T-cell (primary cell): Measurements from ENCODE around the gene CELSR2. TPM values are rescaled to one million over a fixed set of nuclear protein-coding genes. Genes with fewer than 3 reads are reported as not detected.

Source experiments
- ATAC-seq, 4 experiments: fragments of 200-7000 bp in 3 of 4; fragments of 150-1000 bp in 1 of 4; cut with Tn5 transposase; replicated peaks in 1 of 4; 1 replicate in 3 of 4; 2 replicates in 1 of 4; pipeline ENCODE4 v1.10.0; 2021; ENCODE audit warnings: moderate library complexity in 3 of 4, mild to moderate bottlenecking in 2 of 4, moderate number of reproducible peaks in 1 of 4
- CTCF ChIA-PET, 2 donors: fragments of 300-600 bp; sonication (Branson Sonifier 250); formaldehyde crosslinking; loops; one replicate each; lab custom pipeline; 2022; ENCODE audit warnings: antibody characterized with exemption in 2 of 2; lab: Charles Lee
- POLR2A ChIA-PET, 2 donors: fragments of 300-600 bp; sonication (Branson Sonifier 250); formaldehyde crosslinking; loops; one replicate each; lab custom pipeline; 2022; ENCODE audit warnings: antibody characterized with exemption in 2 of 2; lab: Charles Lee
- DNase-seq, 35 experiments: peaks; one replicate each; pipeline versions ENCODE4 v3.0.0 to v3.0.0-alpha.2; 2013 to 2023
- H3K27ac ChIP-seq: one replicate; pipeline ENCODE4 v1.5.1; 2013; ENCODE audit warnings: low read length
- H3K27me3 ChIP-seq, 2 experiments: replicated peaks in 1 of 2; 1 replicate in 1 of 2; 2 replicates in 1 of 2; pipeline versions ENCODE4 v1.6.1 to v1.7.0; 2013; ENCODE audit warnings: low read length in 1 of 2, mixed read lengths in 1 of 2; ENCODE audit not compliant: control insufficient read depth in 2 of 2, insufficient read depth in 2 of 2; ENCODE audit errors: extremely low read depth in 1 of 2
- H3K36me3 ChIP-seq, 2 donors: 1 replicate in 1 of 2; 2 replicates in 1 of 2; pipeline versions ENCODE4 v1.6.1 to v1.7.0; 2013; ENCODE audit warnings: low read length in 1 of 2; ENCODE audit not compliant: control insufficient read depth in 2 of 2, insufficient read depth in 1 of 2; ENCODE audit errors: extremely low read depth in 1 of 2
- H3K4me1 ChIP-seq, 2 experiments: 1 replicate in 1 of 2; 2 replicates in 1 of 2; pipeline versions ENCODE4 v1.6.1 to v1.7.0; 2013; ENCODE audit warnings: low read length in 2 of 2, mixed read lengths in 1 of 2; ENCODE audit not compliant: insufficient read depth in 2 of 2, control insufficient read depth in 1 of 2; ENCODE audit errors: extremely low read depth in 1 of 2
- H3K4me3 ChIP-seq, 2 donors: 1 replicate in 1 of 2; 2 replicates in 1 of 2; pipeline versions ENCODE4 v1.5.1 to v1.7.0; 2013; ENCODE audit warnings: mild to moderate bottlenecking in 2 of 2, low read length in 1 of 2, moderate library complexity in 1 of 2; ENCODE audit not compliant: control insufficient read depth in 1 of 2; ENCODE audit errors: extremely low read depth in 1 of 2
- H3K9me3 ChIP-seq: 2 replicates; pipeline ENCODE4 v1.7.0; 2013
- H3K27ac Mint-ChIP-seq, 2 donors: one replicate each; pipeline ENCODE4 v1.8.0; 2020 to 2021; ENCODE audit warnings: mild to moderate bottlenecking in 2 of 2, mixed read lengths in 2 of 2
- H3K27me3 Mint-ChIP-seq, 2 donors: one replicate each; pipeline ENCODE4 v1.8.0; 2021 to 2022; ENCODE audit warnings: mixed read lengths in 2 of 2
- H3K36me3 Mint-ChIP-seq: one replicate; pipeline ENCODE4 v1.8.0; 2021; ENCODE audit warnings: mixed read lengths
- H3K4me1 Mint-ChIP-seq, 3 donors: one replicate each; pipeline ENCODE4 v1.8.0; 2020 to 2022; ENCODE audit warnings: mixed read lengths in 3 of 3, mild to moderate bottlenecking in 1 of 3
- H3K4me3 Mint-ChIP-seq, 3 donors: one replicate each; pipeline ENCODE4 v1.8.0; 2020 to 2022; ENCODE audit warnings: mild to moderate bottlenecking in 3 of 3, mixed read lengths in 3 of 3, moderate library complexity in 3 of 3
- H3K9me3 Mint-ChIP-seq, 3 donors: one replicate each; pipeline ENCODE4 v1.8.0; 2020 to 2022; ENCODE audit warnings: mixed read lengths in 3 of 3
- WGBS: methylation state at CpG from one replicate; pipeline ENCODE4 v1.1.5; 2013; ENCODE audit warnings: missing lambda C conversion rate; ENCODE audit not compliant: insufficient coverage; 5-methylcytosine and 5-hydroxymethylcytosine counted together
- total RNA-seq, 35 experiments: library from RNA in 6 of 35; stranded (reverse) in 6 of 35; fragments of 120-200 nt in 1 of 35; gene quantifications; one replicate each; pipeline versions ENCODE4 v1.2.1 to v1.2.4 and lab custom pipeline; 2013 to 2026

Gene CELSR2
- total RNA-seq, 5 donors from 2014 or later (not counting 1 experiment from before 2014, with no cell fraction given), result 4.1 to 5.3 (median 4.7) TPM

DNA sequence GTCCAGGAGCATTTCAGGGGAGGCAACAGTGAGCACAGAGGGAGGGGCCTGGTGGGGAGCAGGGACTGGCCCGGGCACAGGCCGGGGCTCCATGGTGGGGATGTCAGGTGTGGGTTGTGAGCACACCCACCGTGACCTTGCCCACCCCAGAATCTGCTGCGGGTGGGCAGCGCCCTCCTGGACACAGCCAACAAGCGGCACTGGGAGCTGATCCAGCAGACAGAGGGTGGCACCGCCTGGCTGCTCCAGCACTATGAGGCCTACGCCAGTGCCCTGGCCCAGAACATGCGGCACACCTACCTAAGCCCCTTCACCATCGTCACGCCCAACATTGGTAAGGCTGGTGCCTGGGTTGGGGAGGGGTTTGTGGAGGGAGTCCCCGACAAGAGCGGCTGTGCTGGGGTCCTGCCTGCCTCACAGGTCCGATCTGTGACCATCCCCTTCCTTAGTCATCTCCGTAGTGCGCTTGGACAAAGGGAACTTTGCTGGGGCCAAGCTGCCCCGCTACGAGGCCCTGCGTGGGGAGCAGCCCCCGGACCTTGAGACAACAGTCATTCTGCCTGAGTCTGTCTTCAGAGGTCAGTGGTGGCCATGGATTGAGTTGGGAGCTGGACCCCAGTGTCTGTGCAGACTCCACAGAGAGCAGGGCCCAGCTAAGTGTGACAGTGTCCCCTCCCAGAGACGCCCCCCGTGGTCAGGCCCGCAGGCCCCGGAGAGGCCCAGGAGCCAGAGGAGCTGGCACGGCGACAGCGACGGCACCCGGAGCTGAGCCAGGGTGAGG lies 19.3 kb downstream of the CELSR2 start:
- H3K27ac Mint-ChIP-seq, result no peak overlapping the region
- no peak overlapping the region for H3K4me3 ChIP-seq
- POLR2A ChIA-PET, result no interaction called here

GRCh38 chr1:109269212-109269980 lies 20.1 kb downstream of the CELSR2 start:
- 85% methylated on average over 31 of the region's 33 CpGs for WGBS
- Histone ChIP-seq H3K4me1 (no peaks in the 10 kb centered on the region), H3K27me3 (peaks cover 0 to 7% of the 10 kb centered on the region in 2 experiments), H3K9me3 (no peaks in the 10 kb centered on the region), H3K27ac (no peak overlapping the region), H3K4me3 (no peak overlapping the region), H3K36me3 (peaks cover 0 to 10% of the 10 kb centered on the region in 2 donors)
- no peak for DNase-seq
- no peak overlapping the region for H3K4me3 Mint-ChIP-seq
- ChIA-PET POLR2A (no interaction called here), CTCF (interaction anchor here in 1 of 2 donors (0.5 kb wide), 1 partner anchor 130 kb away, joined by 7 read pairs; no protein-coding TSS in a partner anchor)
- peaks cover 0 to 3% of the 10 kb centered on the region in 2 donors for H3K27me3 Mint-ChIP-seq
- no peak overlapping the region for H3K27ac Mint-ChIP-seq
- no peaks in the 10 kb centered on the region for H3K9me3 Mint-ChIP-seq
- no peak for ATAC-seq
- peaks cover 2% of the 10 kb centered on the region for H3K36me3 Mint-ChIP-seq
- peaks cover 0 to 3% (median 0%) of the 10 kb centered on the region in 3 donors for H3K4me1 Mint-ChIP-seq

More for the DNA sequence above, 19.3 kb downstream of the CELSR2 start:
- H3K4me1 ChIP-seq, result peaks cover 0 to 2% of the 10 kb centered on the region in 2 experiments
- peaks cover 0 to 8% of the 10 kb centered on the region in 2 experiments for H3K27me3 ChIP-seq
- no peak for DNase-seq
- H3K4me3 Mint-ChIP-seq, result no peak overlapping the region
- H3K36me3 Mint-ChIP-seq, result peaks cover 2% of the 10 kb centered on the region
- no peaks in the 10 kb centered on the region for H3K9me3 ChIP-seq
- WGBS, result 92% methylated on average over 16 of the region's 29 CpGs
- H3K9me3 Mint-ChIP-seq, result no peaks in the 10 kb centered on the region
- no peaks in the 10 kb centered on the region for H3K27me3 Mint-ChIP-seq
- ATAC-seq, result no peak
- peaks cover 0 to 10% of the 10 kb centered on the region in 2 donors for H3K36me3 ChIP-seq
- CTCF ChIA-PET, result interaction anchor here in 1 of 2 donors (1.0 kb wide), 1 partner anchor 130 kb away, joined by 3 read pairs; the partner anchor contains the start of gene SORT1
- no peak overlapping the region for H3K27ac ChIP-seq
- peaks cover 0 to 2% (median under 1%) of the 10 kb centered on the region in 3 donors for H3K4me1 Mint-ChIP-seq

DNA sequence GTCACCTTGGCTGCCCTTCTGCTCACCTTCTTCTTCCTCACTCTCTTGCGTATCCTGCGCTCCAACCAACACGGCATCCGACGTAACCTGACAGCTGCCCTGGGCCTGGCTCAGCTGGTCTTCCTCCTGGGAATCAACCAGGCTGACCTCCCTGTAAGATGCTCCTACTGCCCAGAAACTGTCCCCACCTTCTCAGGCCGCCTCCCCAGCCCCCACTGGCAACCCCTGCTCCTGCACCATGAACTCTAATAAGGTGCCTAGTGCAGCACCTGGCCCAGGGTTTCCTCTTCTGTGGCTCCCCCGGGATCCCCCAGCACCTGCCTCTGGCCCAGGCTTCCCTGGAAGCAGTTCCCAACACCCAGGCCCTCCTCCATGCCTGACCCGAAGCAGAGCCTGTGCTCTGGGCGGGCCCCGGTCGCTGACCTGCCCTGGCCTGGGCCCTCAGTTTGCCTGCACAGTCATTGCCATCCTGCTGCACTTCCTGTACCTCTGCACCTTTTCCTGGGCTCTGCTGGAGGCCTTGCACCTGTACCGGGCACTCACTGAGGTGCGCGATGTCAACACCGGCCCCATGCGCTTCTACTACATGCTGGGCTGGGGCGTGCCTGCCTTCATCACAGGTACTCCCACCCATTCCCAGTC lies 20.8 kb downstream of the CELSR2 start:
- H3K27me3 Mint-ChIP-seq, result peaks cover 0 to 3% of the 10 kb centered on the region in 2 donors
- ATAC-seq, result no peak
- POLR2A ChIA-PET, result no interaction called here
- no peak overlapping the region for H3K4me3 Mint-ChIP-seq
- WGBS, result 86% methylated on average over 17 of the region's 17 CpGs
- Histone ChIP-seq H3K36me3 (peaks cover 0 to 10% of the 10 kb centered on the region in 2 donors), H3K27me3 (peaks cover 0 to 7% of the 10 kb centered on the region in 2 experiments), H3K27ac (no peak overlapping the region), H3K4me3 (no peak overlapping the region), H3K9me3 (no peaks in the 10 kb centered on the region), H3K4me1 (no peaks in the 10 kb centered on the region)
- CTCF ChIA-PET, result no interaction called here
- peaks cover 2% of the 10 kb centered on the region for H3K36me3 Mint-ChIP-seq
- no peaks in the 10 kb centered on the region for H3K9me3 Mint-ChIP-seq
- no peak for DNase-seq
- no peak overlapping the region for H3K27ac Mint-ChIP-seq
- H3K4me1 Mint-ChIP-seq, result peaks cover 0 to 3% (median 0%) of the 10 kb centered on the region in 3 donors

GRCh38 chr1:109270623-109271317 lies 21.4 kb downstream of the CELSR2 start:
- H3K4me1 ChIP-seq, result no peaks in the 10 kb centered on the region
- Mint-ChIP-seq H3K27me3 (peaks cover 0 to 3% of the 10 kb centered on the region in 2 donors), H3K9me3 (no peaks in the 10 kb centered on the region), H3K4me3 (no peak overlapping the region), H3K27ac (no peak overlapping the region), H3K36me3 (peaks cover 2% of the 10 kb centered on the region), H3K4me1 (peaks cover 0 to 3% (median 0%) of the 10 kb centered on the region in 3 donors)
- no peak overlapping the region for H3K27ac ChIP-seq
- ChIA-PET CTCF (no interaction called here), POLR2A (no interaction called here)
- H3K27me3 ChIP-seq, result peaks cover 0 to 7% of the 10 kb centered on the region in 2 experiments
- 91% methylated on average over 16 of the region's 20 CpGs for WGBS
- DNase-seq (no peak), ATAC-seq (no peak)
- H3K9me3 ChIP-seq, result no peaks in the 10 kb centered on the region
- peaks cover 0 to 10% of the 10 kb centered on the region in 2 donors for H3K36me3 ChIP-seq
- no peak overlapping the region for H3K4me3 ChIP-seq

DNA sequence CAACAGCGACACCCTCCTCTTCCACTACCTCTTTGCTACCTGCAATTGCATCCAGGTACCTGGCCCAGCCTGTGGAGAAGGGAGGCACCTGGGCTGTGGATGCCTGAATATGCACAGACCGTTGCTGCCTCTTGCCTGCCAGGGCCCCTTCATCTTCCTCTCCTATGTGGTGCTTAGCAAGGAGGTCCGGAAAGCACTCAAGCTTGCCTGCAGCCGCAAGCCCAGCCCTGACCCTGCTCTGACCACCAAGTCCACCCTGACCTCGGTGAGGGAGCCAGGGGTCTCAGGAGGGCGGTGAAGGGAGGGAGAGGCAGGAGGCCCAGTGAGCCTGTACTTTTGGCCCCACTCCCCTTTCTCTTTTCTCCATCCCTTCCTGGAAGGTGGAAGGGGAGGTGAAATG lies 22.1 kb downstream of the CELSR2 start:
- Mint-ChIP-seq H3K27ac (no peak overlapping the region), H3K4me3 (no peak overlapping the region), H3K9me3 (no peaks in the 10 kb centered on the region), H3K27me3 (peaks cover 0 to 3% of the 10 kb centered on the region in 2 donors), H3K36me3 (peaks cover 2% of the 10 kb centered on the region), H3K4me1 (peaks cover 0 to 3% (median 0%) of the 10 kb centered on the region in 3 donors)
- no peak for DNase-seq
- WGBS, result 74% methylated on average over 3 of the region's 6 CpGs
- ChIA-PET CTCF (no interaction called here), POLR2A (no interaction called here)
- Histone ChIP-seq H3K4me1 (no peaks in the 10 kb centered on the region), H3K36me3 (peaks cover 0 to 10% of the 10 kb centered on the region in 2 donors), H3K9me3 (no peaks in the 10 kb centered on the region), H3K27ac (no peak overlapping the region), H3K4me3 (no peak overlapping the region), H3K27me3 (peaks cover 0 to 7% of the 10 kb centered on the region in 2 experiments)
- no peak for ATAC-seq
